Measurements from ENCODE around the gene CMSS1.

CMSS1 gene

DNA sequence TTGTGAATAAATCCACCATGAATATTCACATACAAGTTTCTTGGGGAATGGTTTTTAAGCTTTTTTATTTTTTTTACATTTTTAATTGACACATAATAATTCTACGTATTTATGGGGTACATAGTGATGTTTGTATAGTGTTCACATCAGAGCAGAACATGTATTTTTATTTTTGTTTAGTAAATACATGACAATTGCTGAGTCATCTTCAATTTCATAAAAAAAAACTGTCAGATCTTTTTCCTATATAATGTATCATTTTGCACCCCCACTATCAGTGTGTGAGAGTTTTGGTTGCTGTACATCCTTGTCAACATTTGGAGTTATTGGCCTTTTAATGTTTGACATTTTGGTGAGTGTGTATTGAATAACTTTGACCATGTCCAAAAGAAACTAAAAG is 336.5 kb downstream of the CMSS1 start:
- DNase-seq = no peak

DNA sequence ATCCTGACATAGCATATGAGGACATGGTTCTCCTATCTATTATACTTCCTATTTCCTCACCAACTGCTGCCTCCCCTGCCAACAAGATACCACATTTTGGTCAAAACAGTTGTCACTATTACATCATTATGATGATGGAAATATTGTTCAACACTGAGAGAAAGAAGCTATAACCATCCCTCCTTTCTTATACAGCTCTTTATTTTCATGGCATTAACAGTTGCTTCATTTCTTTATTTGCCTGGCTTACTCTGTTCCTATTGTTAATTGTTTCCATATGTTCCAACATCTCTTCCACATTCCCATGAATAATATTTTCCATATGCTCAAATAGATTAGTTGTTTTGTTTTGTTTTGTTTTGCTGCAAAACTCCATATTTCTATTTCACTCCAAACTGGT is 337.5 kb downstream of the CMSS1 start:
- no peak for DNase-seq

DNA sequence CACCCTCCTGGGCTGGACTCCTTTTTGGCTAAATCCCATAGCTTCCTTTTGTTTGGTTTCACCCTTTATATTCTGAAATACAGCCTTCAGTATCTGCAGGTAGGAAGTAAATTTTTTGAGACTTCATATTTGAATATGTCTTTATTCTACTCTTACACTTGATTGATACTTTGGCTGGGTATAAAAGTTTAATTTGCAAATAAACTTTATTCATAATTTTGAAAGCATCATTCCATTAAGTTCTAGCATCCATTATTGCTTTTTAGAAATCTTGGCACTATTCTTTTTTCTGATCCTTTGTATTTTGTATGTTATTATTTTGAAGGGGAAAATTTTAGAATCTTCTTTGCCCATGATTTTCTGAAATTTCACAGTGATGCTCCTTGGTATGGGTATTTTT is 337.9 kb downstream of the CMSS1 start:
- DNase-seq = no peak

DNA sequence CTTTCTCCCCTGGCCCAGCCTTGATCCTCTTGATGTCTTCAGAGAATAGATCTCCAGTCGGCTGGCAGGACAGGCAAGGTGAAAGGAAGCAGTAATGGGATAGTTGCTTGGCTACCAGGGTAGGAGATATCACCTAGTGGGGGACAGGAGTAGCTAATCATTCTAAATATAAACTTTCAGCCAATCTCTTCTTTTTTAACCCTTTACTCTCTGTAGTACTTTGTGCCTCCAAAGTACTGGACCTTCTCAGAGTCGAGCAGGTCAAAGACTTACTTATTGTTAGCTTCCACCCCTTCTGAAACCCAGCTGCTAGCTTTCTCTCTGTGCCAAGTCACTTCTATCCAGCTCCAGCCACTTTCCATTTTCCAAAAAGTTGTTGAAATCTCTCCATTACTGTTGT is 340.0 kb downstream of the CMSS1 start:
- no peak for DNase-seq

DNA sequence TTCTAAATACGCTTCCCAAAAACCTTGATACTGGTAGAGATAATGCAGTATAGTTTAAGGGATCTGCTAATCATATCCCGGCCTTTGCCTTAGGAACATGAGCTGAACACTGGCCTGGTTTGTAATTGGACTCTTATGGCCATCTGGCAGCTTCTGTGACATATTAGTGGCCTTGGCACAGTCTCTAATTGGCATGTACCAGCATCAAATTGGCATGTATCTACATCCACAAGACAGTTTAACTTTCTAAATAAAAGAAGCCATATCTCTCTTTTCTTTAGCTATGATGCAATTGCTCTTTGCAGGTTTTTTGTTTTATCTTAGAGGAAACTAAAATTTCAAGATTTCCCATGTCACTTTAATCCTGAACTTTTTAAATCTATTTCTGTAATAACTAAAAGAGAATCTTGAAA is 341.3 kb downstream of the CMSS1 start:
- no peak for DNase-seq

DNA sequence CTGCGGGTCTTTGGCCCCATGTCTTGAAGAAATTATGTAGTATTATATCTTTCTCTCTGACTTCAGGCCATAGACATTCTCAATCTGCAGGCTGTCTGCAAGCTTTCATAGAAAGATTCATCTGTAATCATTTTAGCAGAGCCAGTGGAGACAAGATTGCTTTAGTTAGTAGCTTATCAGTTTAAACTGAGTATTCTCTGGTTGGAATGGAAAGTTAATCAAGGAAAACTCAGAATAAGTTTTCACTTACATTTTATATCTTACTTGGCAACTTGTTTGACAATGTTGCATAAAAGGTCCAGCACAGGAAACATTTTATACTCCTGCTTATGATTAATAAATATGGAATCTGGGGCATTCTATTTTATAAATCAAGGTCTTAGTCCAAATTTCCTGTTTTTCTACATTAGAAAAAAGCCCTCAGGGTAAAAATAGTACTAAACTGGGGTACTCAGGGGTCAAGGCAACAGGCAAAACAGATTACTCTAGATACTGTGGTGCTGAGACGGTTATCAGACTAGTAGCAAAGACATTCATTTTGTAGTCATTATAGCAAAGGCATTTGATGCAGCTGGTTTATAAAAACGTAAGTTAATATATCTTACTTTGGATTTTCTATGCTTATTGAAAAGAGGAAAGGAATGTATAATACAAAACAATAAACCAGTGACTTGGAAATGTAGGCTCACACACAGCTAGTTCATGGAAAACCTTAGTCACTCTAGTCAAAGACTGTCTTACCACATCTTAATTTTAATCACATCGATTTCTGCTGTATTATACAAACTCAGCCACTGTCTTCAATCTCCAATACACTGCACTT is 341.9 kb downstream of the CMSS1 start:
- no peak for DNase-seq

DNA sequence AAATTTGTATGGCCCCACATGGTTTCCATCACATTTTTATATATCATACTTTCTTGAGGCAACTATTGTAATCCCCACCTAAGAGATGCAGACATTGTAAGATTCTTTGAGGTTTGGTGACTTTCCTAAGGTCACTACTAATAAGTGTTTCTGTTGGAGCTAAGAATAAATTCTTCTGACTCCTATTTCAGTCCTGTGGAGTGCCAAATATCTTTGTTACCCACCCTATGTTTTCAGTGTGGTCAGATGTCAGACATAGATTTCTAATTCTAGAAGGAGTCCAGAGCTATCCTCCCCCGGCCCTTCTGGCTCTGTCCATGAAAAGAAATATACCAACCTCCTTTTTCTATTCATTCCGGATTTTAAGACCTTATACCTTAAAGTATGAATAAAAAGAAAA is 342.9 kb downstream of the CMSS1 start:
- DNase-seq = no peak

DNA sequence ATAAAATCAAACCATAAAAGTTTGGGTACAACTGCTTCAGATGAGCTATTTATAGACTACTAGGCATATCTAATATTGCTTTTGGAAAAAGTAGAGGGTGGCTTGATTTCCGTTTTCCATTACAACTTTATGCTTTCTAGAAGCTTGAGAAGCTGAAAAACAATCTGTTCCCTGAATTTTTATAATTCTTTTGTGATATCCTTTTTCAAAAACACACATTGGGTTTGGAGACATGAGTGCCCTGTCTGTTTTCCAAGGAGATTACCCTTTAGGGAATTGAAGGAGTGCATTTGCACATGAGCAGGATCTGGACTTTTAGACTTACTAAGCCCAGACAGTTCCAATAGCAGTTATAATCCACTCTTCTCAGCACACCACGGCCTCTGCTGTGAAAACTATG is 346.1 kb downstream of the CMSS1 start:
- no peak for DNase-seq

DNA sequence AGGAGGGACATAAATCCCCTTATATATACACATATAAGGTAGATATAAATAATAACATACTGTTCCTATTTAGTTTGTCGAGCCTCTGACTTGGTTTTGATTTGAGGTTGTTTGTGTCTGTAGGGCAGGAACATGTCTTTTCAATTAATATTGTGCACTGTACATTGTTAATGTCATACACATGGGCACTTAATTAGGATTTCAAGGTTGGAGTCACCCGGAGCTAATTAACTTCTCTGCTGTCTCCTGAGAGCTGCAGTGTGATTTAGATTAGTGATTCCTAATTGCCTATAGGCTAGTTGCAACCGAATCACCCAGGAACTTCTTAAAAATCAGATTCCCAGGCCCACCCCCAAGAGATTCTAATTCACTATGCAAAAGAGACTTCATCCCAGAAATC is 347.1 kb downstream of the CMSS1 start:
- no peak for DNase-seq

DNA sequence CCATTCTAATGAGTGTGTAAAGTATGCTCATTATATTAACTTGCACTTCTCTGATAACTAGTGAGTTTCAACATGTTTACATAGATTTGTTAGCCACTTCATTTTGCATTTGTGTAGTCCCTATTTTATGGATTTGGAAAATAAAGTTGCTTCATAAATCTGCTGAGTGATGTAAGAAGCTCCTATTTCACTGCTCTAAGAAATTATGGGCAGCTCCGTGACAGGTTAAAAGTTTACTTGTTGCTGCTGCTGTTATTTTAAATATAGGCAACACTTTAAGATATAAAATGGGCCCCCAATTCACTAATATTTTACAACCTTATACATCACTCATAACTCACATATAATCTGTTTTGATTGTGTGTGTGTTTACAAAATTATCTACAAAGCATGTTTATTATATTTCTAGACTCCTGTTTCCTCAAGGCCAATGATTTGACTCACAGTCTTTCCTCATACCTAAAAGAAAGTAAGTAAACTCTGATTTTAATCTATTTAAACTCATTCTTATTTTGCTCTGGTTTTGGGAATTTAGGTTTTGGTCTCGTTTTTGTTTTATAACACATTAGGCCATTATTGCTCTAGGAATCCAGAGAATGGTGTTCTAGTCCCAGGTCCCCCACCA is 348.4 kb downstream of the CMSS1 start:
- no peak for DNase-seq

DNA sequence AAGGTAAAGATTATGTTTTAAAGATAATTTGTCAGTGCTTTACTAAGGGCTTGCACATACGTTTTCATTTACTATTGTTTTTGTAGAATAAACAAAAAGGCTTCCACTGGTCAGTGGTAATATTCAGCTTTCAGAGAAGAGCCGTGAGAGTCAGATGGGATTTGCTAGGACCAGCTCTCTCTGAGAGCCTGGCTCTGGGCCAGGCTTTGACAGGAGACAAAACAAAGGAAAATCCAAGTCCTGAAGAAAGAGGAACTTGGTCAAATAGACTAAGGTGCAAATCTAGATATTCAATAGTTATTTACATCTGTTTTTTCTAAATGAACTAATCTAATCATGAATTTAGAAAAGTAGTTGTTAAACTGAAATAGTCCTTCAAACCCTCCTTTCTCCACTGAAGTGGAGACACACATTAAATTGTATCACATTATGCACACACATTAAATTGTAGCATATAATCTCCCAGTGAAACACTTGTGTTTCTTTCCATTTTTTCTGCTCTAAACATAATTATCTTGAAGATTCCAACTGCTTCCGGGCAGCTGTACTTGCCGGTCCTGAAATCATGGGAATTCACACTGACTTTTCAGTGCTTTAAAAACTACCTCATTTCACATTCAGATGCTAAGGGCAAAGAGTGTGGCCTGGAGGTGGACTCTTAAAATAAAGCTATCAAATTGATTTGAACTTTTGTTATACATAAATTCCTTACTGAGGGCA is 351.7 kb downstream of the CMSS1 start:
- no peak for DNase-seq

DNA sequence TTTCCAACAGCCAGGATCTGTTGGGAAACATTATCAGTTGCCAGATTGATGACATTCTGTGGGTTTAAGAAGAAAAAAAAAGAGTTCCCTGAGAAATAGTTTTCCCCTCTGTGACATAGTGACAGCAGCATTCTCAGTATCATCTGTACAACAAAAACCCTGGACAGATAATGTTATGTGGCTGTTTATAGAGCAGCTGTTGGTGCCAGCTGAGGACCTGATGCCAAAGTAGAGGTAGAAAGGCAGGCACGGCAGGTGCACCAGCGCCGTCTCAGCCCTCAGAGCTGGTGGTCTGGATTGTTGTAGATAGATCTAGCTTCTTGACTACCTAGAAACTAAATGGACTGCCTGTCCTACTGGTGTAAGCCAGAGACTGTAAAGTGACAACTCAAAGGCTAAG is 352.8 kb downstream of the CMSS1 start:
- no peak for DNase-seq

DNA sequence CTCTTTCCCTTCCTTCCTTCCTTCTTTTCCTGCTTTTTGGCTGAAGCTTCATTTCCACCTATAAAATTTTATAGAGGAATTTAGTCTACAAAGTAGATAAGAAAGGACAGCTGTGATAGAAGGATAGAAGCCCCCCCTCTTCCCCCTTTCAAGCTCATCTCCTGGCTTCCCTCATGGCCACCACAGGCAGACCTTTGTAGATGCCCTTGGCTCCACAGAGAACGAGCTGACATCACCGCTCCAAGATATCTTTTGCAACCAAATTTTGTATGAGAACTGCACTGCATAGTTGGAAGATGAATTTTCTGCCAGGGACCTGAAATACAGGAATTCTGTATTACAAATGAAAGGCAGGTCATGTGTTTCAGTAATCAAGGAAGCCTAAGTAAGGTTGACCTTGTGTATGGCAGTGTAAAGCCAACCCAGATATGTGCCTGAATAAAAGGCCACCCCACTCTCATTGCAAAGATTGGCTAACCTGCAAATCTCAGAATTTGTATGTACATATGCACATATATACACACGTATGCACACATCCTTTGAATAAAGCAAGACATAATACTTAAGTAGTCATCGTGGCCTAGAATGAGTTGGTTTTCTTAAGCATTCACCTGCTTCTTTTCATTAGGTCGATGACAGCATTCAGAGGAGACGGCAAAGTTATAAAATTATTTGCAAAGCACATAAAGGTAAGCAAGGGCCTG is 353.7 kb downstream of the CMSS1 start:
- DNase-seq = no peak

DNA sequence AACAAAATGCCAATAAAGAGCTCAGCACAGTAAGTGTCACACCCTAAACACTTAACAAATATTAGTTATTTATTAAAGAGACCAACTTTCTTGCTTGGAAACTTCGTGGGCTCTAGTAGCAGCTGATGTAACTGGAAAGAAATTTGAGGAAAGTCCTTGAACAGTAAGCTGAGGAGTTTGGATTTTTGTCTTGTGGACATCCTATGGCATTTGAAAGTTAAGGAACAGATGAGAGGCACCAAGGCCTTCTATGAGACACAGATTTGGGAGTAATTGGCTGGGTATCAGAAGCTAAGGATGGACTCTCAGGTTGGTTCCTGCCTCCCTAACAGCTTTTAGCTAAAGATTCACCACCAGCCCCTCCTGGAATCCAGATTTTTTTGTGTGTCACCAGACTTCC is 356.3 kb downstream of the CMSS1 start:
- DNase-seq = no peak

DNA sequence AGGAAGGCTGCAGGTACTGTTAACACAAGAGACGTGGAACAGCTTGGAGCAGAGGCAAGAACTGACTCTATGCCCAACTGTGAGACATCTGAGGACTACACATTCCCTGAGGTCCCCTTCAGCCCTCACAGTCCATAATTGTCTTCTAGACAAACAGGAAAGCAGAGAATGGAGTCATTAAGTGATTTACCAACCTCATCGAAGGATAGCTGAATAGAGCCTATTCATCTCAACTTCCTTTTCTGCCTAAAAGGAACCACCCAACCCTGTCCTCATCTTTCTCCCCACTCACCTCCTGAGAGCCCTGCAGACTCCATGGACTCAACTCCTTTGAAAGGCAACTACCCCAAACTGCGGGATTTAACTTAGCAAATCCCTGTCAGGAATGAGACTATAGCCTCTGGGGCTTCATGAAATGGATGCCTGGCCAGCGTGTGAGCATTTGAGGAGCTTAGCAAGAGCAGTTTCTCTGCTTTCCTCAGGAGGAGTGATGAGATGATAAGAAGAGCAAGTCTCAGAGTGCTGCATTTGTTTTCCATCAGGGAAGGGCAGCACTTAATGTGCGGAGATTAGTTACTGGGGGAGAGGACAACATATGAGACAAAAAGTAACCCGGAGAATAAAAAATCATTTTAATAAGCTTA is 358.1 kb downstream of the CMSS1 start:
- DNase-seq = no peak

DNA sequence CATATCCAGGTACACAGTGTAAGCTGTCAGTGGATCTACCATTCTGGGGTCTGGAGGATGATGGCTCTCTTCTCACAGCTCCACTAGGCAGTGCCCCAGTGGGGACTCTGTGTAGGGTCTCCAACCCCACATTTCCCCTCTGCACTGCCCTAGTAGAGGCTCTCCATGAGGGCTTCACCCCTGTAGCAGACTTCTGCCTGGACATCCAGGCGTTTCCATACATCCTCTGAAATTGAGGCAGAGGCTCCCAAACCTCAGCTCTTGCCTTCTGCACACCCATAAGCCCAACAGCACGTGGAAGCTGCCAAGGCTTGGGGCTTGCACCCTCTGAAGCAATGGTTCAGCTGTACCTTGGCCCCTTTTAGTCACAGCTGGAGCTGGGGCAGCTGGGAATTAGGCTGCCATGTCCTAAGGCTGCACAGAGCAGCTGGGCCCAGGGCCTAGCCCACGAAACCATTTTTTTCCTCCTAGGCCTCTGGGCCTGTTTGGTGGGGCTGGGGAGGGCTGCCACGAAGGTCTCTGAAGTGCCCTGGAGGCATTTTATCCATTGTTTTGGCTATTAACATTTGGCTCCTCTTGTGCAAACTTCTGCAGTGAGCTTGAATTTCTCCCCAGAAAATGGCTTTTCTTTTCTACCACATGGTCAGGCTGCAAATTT is 362.2 kb downstream of the CMSS1 start:
- no peak for DNase-seq

DNA sequence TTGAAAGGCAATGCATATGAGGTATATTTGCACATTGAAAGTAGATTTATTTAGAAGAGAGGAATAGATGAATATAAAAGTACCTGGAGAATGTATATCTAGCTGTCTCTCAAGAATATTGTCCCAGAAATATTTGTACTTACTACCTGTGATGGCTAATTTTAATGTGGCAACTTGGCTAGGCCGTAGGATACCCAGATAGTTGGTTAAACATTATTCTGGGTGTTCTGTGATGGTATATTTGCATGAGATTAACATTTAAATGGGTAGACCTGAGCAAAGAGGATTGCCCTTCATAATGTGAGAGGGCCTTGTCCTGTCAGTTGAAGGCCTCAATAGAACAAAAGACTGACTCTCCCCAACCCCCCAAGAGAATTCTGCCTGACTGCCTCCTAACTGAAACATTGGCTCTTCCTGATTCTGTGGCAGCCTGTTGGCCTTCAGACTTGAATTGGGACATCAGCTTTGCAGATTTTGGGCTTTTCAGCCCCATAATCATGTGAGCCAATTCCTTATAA is 366.0 kb downstream of the CMSS1 start:
- no peak for DNase-seq

DNA sequence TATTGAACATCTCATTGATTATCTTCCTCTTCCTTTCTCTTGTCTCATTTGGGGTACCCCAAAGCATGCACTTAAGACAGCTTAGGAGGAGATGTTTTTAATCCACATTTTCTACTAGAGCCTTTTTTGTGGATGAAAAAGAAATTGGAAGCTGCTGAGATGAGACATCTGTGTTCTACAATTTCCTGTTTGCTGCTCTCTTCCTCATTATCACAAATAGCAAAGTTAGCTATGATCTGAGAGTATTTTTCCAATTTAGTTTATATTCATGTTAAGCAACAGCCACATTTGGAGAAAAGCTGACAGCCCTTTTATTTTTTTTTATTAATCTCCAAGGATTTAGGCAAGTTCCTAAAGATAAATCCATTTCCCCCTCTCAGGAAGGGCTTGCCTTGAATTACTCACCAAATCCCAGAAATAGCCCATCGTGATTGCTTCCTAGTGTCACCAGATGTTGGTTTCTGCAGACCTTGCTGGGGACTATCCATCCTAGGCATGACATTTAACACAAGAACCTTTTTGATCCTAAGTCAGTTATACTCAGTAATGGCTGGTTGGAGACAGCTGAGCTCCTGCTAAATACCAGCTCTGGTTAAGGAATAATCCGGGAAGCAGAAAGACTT is 367.4 kb downstream of the CMSS1 start:
- DNase-seq = no peak

DNA sequence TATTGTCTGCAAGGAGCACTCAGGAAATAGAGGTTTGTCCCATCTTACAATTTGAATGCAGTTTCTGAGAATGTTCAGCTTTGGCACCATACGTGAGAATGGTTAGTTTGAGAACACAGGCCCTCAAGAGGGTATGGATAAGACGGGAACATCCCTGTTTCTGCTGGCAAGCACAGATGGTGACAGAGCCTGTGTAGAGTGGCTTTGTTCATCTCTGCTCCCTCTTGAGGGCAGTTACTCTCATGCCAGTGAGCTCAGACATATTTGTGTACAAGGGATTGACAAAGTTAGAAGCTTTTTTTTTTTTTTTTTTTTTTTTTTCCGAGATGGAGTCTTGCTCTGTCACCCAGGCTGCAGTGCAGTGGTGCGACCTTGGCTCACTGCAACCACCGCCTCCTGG is 368.2 kb downstream of the CMSS1 start:
- no peak for DNase-seq

DNA sequence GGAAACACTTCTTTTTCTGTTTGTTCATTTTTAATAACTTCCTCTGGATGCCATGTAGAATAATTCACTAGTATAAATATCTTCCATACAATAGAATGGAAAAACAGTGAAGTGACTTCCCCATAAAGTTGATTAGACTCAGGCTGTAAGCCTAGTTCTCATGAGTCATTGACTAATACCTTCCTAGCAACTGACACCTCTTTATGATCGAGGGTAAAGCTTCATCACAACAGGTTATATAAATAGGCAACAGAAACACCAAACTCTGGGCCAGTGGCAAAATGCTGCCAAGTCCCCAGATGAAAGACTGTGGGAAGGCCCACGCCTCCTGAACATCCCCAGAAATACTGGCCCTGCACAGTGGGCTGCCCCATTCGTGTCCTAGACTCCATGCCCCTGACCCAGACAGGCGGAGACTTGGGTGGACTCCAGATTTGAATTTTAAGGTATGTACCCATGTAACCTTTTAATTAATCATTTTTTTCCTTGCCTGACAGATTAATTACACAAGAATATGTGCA is 371.8 kb downstream of the CMSS1 start:
- DNase-seq = no peak

DNA sequence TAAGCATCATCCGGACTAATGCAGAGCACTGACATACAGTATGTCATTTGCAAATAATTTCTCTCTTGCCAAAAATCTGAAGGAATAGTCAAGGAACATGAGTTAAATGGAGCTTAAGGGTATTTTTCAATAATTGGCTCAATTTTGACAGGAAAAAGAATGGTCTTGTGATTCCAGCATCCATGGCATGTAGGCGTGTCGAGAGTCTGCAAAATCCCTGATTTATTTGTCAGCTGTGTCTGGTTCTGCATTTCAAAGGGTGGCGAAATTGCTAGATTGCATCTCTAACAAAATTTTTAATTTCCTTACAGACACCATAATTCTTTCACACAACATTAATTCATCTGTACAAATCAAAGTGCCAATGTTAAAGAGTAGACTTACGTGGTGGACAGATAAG is 377.7 kb downstream of the CMSS1 start:
- no peak for DNase-seq
